Natural killer cell (primary cell): Measurements from ENCODE around the gene TFAP2C. TPM values are rescaled to one million over a fixed set of nuclear protein-coding genes. Genes with fewer than 3 reads are reported as not detected.
"Not testable (repeated sequence)": the region's sequence is repeated elsewhere in the genome, so short reads cannot be mapped to it uniquely, and the experiment has no call there.

Experiments used
- ATAC-seq, 3 donors: fragments of 150-1000 bp in 2 of 3; fragments of 200-7000 bp in 1 of 3; cut with Tn5 transposase; 1 replicate in 1 of 3; 2 replicates in 2 of 3; pipeline ENCODE4 v1.10.0; 2021; ENCODE audit warnings: mild to moderate bottlenecking in 2 of 3, moderate library complexity in 2 of 3
- DNase-seq, 2 donors: peaks; one replicate each; pipeline versions ENCODE4 v3.0.0 to v3.0.0-alpha.2; 2013 to 2021; ENCODE audit warnings: mixed read lengths in 1 of 2
- H3K27ac ChIP-seq: one replicate; pipeline ENCODE4 v1.5.1; 2013; ENCODE audit warnings: mild to moderate bottlenecking, low read length
- H3K27me3 ChIP-seq: one replicate; pipeline ENCODE4 v1.6.1; 2013; ENCODE audit warnings: low read length; ENCODE audit not compliant: control insufficient read depth, insufficient read depth
- H3K36me3 ChIP-seq: one replicate; pipeline ENCODE4 v1.6.1; 2013; ENCODE audit warnings: low read length; ENCODE audit not compliant: control insufficient read depth, insufficient read depth
- H3K4me1 ChIP-seq: one replicate; pipeline ENCODE4 v1.6.1; 2013; ENCODE audit warnings: low read length; ENCODE audit not compliant: control insufficient read depth, insufficient read depth
- H3K4me3 ChIP-seq: one replicate; pipeline ENCODE4 v1.5.1; 2013; ENCODE audit warnings: low read length
- H3K9me3 ChIP-seq: one replicate; pipeline ENCODE4 v1.6.1; 2013; ENCODE audit warnings: low read length; ENCODE audit not compliant: control insufficient read depth, insufficient read depth
- H3K27ac Mint-ChIP-seq, 2 donors: one replicate each; pipeline ENCODE4 v1.8.0; 2022; ENCODE audit warnings: mild to moderate bottlenecking in 2 of 2, mixed read lengths in 2 of 2, moderate library complexity in 1 of 2
- H3K27me3 Mint-ChIP-seq, 2 donors: one replicate each; pipeline ENCODE4 v1.8.0; 2022; ENCODE audit warnings: low read depth in 2 of 2, mixed read lengths in 2 of 2
- H3K36me3 Mint-ChIP-seq: one replicate; pipeline ENCODE4 v1.8.0; 2022; ENCODE audit warnings: mixed read lengths
- H3K4me1 Mint-ChIP-seq, 2 donors: one replicate each; pipeline ENCODE4 v1.8.0; 2022; ENCODE audit warnings: mixed read lengths in 2 of 2
- H3K4me3 Mint-ChIP-seq: one replicate; pipeline ENCODE4 v1.8.0; 2022; ENCODE audit warnings: mild to moderate bottlenecking, moderate library complexity, mixed read lengths
- H3K9me3 Mint-ChIP-seq, 2 donors: one replicate each; pipeline ENCODE4 v1.8.0; 2022; ENCODE audit warnings: mixed read lengths in 2 of 2
- CTCF ChIP-seq: fragments of 200-600 bp; IDR thresholded peaks from one replicate; pipeline ENCODE4 v1.8.0; 2022; ENCODE audit warnings: antibody characterized with exemption
- WGBS: methylation state at CpG from one replicate; pipeline ENCODE4 v1.1.7; 2013; ENCODE audit warnings: missing lambda C conversion rate; ENCODE audit not compliant: insufficient coverage; 5-methylcytosine and 5-hydroxymethylcytosine counted together
- intact Hi-C: fragments of 100-400 bp; cut with micrococcal nuclease; formaldehyde crosslinking; loops from one replicate; pipeline ENCODE4 v1.14.2; 2022
- total RNA-seq, 4 donors: library from RNA; stranded (reverse); fragments of 120-200 nt in 1 of 4; gene quantifications; one replicate each; pipeline versions ENCODE4 v1.2.3 to v1.2.4, GENCODE V29; 2013 to 2022

The TFAP2C gene
- total RNA-seq, 3 donors from 2014 or later (not counting 1 experiment from before 2014, with no cell fraction given), result not detected

GRCh38 chr20:56617489-56617888 lies 11.6 kb upstream of the TFAP2C start:
- intact Hi-C loops, result no loop called here
- Mint-ChIP-seq H3K4me1 (no peaks in the 10 kb centered on the region), H3K36me3 (no peaks in the 10 kb centered on the region), H3K4me3 (no peak overlapping the region), H3K27ac (no peak overlapping the region), H3K9me3 (no peaks in the 10 kb centered on the region), H3K27me3 (peaks cover 5 to 7% of the 10 kb centered on the region in 2 donors)
- Histone ChIP-seq H3K4me1 (no peaks in the 10 kb centered on the region), H3K27ac (no peak overlapping the region), H3K4me3 (no peak overlapping the region), H3K36me3 (no peaks in the 10 kb centered on the region), H3K27me3 (no peaks in the 10 kb centered on the region), H3K9me3 (no peaks in the 10 kb centered on the region)
- DNase-seq (no peak), ATAC-seq (no peak)
- 86% methylated on average over 3 of the region's 4 CpGs for WGBS
- no peak for TF ChIP-seq CTCF

- TF ChIP-seq CTCF, result no peak
- Mint-ChIP-seq H3K9me3 (no peaks in the 10 kb centered on the region), H3K27ac (no peak overlapping the region), H3K36me3 (no peaks in the 10 kb centered on the region), H3K4me3 (no peak overlapping the region), H3K4me1 (no peaks in the 10 kb centered on the region), H3K27me3 (peaks cover 18 to 22% of the 10 kb centered on the region in 2 donors)
- Histone ChIP-seq H3K36me3 (no peaks in the 10 kb centered on the region), H3K9me3 (no peaks in the 10 kb centered on the region), H3K4me1 (no peaks in the 10 kb centered on the region), H3K27me3 (peaks cover 7% of the 10 kb centered on the region), H3K27ac (no peak overlapping the region), H3K4me3 (no peak overlapping the region)
- no peak for DNase-seq
- intact Hi-C loops, result no loop called here
- WGBS, result 59% methylated on average over 2 of the region's 2 CpGs
- peak in 1 of 3 donors; percentile 14 for ATAC-seq
These were observed 7.4 kb upstream of the TFAP2C start for GRCh38 chr20:56621730-56622129.

- H3K36me3 ChIP-seq, DNase-seq, H3K4me1 Mint-ChIP-seq, H3K27ac Mint-ChIP-seq, H3K4me1 ChIP-seq, H3K9me3 ChIP-seq, intact Hi-C loops, ATAC-seq, H3K27ac ChIP-seq, H3K4me3 Mint-ChIP-seq, H3K36me3 Mint-ChIP-seq, H3K9me3 Mint-ChIP-seq, H3K4me3 ChIP-seq: not testable (repeated sequence)
- 89% methylated on average over 6 of the region's 10 CpGs for WGBS
- H3K27me3 Mint-ChIP-seq, result peaks cover 22 to 38% of the 10 kb centered on the region in 2 donors
- peaks cover 14% of the 10 kb centered on the region for H3K27me3 ChIP-seq
These were observed 5.2 kb upstream of the TFAP2C start for GRCh38 chr20:56623930-56624329.

GRCh38 chr20:56624786-56625681 lies 4.1 kb upstream of the TFAP2C start:
- ATAC-seq (no peak), DNase-seq (no peak)
- Histone ChIP-seq H3K4me3 (no peak overlapping the region), H3K36me3 (no peaks in the 10 kb centered on the region), H3K9me3 (no peaks in the 10 kb centered on the region), H3K27me3 (peaks cover 18% of the 10 kb centered on the region), H3K27ac (no peak overlapping the region), H3K4me1 (peaks cover 15% of the 10 kb centered on the region)
- no peaks in the 10 kb centered on the region for H3K4me1 Mint-ChIP-seq
- no peaks in the 10 kb centered on the region for H3K9me3 Mint-ChIP-seq
- H3K27me3 Mint-ChIP-seq, result peaks cover 22 to 46% of the 10 kb centered on the region in 2 donors
- intact Hi-C loops, result no loop called here
- H3K36me3 Mint-ChIP-seq, result no peaks in the 10 kb centered on the region
- no peak for TF ChIP-seq CTCF
- WGBS, result 7% methylated on average over 52 of the region's 54 CpGs
- no peak overlapping the region for H3K4me3 Mint-ChIP-seq
- no peak overlapping the region for H3K27ac Mint-ChIP-seq
